HepG2 (cell line): Measurements from ENCODE around the gene ATG9A. TPM values are rescaled to one million over a fixed set of nuclear protein-coding genes. Genes with fewer than 3 reads are reported as not detected.

ENCODE experiments used
- CHD4 ChIP-seq: fragments of 200-600 bp; sonication (generic); IDR thresholded peaks from 2 replicates; pipeline ENCODE4 v1.7.0; 2017; ENCODE audit warnings: mild to moderate bottlenecking, low read length, borderline replicate concordance
- GABPA ChIP-seq, 2 experiments: IDR thresholded peaks; 2 replicates each; pipeline ENCODE4 v1.6.1; 2011 to 2016; ENCODE audit warnings: low read depth in 2 of 2, low read length in 1 of 2, missing biosample characterization in 1 of 2, missing genetic modification characterization in 1 of 2
- GABPB1 ChIP-seq: IDR thresholded peaks from 2 replicates; pipeline ENCODE4 v1.6.1; 2016; ENCODE audit warnings: mild to moderate bottlenecking, missing genetic modification reagents, moderate library complexity, missing compliant biosample characterization
- GRHL1 ChIP-seq: sonication (generic); formaldehyde crosslinking; conservative IDR thresholded peaks from 2 replicates; pipeline ENCODE4 v1.8.0; 2022; ENCODE audit warnings: missing genetic modification reagents
- KLF9 ChIP-seq: IDR thresholded peaks from 2 replicates; pipeline ENCODE4 v1.6.1; 2016; ENCODE audit warnings: low read depth
- NCOA5 ChIP-seq: sonication (generic); formaldehyde crosslinking; IDR thresholded peaks from 2 replicates; pipeline ENCODE4 v1.4.0; 2020; ENCODE audit warnings: missing genetic modification reagents
- PHF20 ChIP-seq: sonication (generic); formaldehyde crosslinking; IDR thresholded peaks from 2 replicates; pipeline ENCODE4 v1.5.0; 2020; ENCODE audit warnings: mild to moderate bottlenecking, missing genetic modification reagents
- PRMT3 ChIP-seq: sonication (generic); formaldehyde crosslinking; IDR thresholded peaks from 2 replicates; pipeline ENCODE4 v1.8.1; 2022; ENCODE audit warnings: low read depth, mild to moderate bottlenecking, moderate library complexity, missing genetic modification reagents, borderline replicate concordance
- RAD51 ChIP-seq: fragments of 450-650 bp; IDR thresholded peaks from 2 replicates; pipeline ENCODE4 v1.6.1; 2016; ENCODE audit warnings: borderline replicate concordance
- SRF ChIP-seq: IDR thresholded peaks from 2 replicates; pipeline ENCODE4 v1.6.1; 2011; ENCODE audit warnings: mild to moderate bottlenecking, low read depth, low read length, moderate library complexity
- TAF1 ChIP-seq: sonication (generic); formaldehyde crosslinking; IDR thresholded peaks from 2 replicates; pipeline ENCODE4 v1.4.0; 2020; ENCODE audit warnings: missing genetic modification reagents
- TBP ChIP-seq: sonication (generic); formaldehyde crosslinking; IDR thresholded peaks from 2 replicates; pipeline ENCODE4 v1.5.0; 2020; ENCODE audit warnings: missing genetic modification reagents
- XBP1 ChIP-seq: sonication (generic); formaldehyde crosslinking; IDR thresholded peaks from 2 replicates; pipeline ENCODE4 v1.5.0; 2020; ENCODE audit warnings: missing genetic modification reagents
- ZBTB7A ChIP-seq: sonication (generic); formaldehyde crosslinking; IDR thresholded peaks from 2 replicates; pipeline ENCODE4 v1.8.0; 2022; ENCODE audit warnings: mild to moderate bottlenecking, missing genetic modification reagents
- ZNF253 ChIP-seq: sonication (generic); formaldehyde crosslinking; IDR thresholded peaks from 2 replicates; pipeline ENCODE4 v1.8.0; 2022; ENCODE audit warnings: mild to moderate bottlenecking, missing genetic modification reagents, borderline replicate concordance
- ZNF770 ChIP-seq: sonication (generic); formaldehyde crosslinking; IDR thresholded peaks from 2 replicates; pipeline ENCODE4 v1.5.0; 2020; ENCODE audit warnings: mild to moderate bottlenecking, missing genetic modification reagents
- ZNF839 ChIP-seq: sonication (generic); formaldehyde crosslinking; IDR thresholded peaks from 2 replicates; pipeline ENCODE4 v1.4.0; 2020; ENCODE audit warnings: missing genetic modification reagents, mild to moderate bottlenecking, borderline replicate concordance
- polyA plus RNA-seq, 8 experiments: library from polyadenylated mRNA; depleted of rRNA in 3 of 8; stranded (reverse) in 7 of 8; unstranded in 1 of 8; fragments of >200 nt; fragmentation: Illumina TruSeq in 4 of 8; extraction: Trizol in 4 of 8; gene quantifications; 2 replicates each; pipeline versions ENCODE4 v1.2.1 to v1.2.3, GENCODE V29; 2011 to 2016; ENCODE audit warnings: low read depth in 4 of 8, missing spikeins in 1 of 8, mixed read lengths in 1 of 8; ENCODE audit not compliant: insufficient read depth in 1 of 8
- total RNA-seq, 5 experiments: library from RNA; depleted of rRNA; stranded (reverse); fragments of >200 nt; fragmentation: Illumina TruSeq; extraction: Trizol; gene quantifications; 2 replicates each; pipeline ENCODE4 v1.2.3, GENCODE V29; 2016; ENCODE audit warnings: low read depth in 1 of 5
- TF ChIP-seq, protein P1 (sequence below): sonication (generic); formaldehyde crosslinking; IDR thresholded peaks from 2 replicates; pipeline ENCODE4 v1.9.0; 2021; ENCODE audit warnings: missing genetic modification reagents, mild to moderate bottlenecking, borderline replicate concordance
- TF ChIP-seq, protein P2 (sequence below): sonication (generic); formaldehyde crosslinking; conservative IDR thresholded peaks from 2 replicates; pipeline ENCODE4 v1.4.0; 2020; ENCODE audit warnings: missing genetic modification reagents
- TF ChIP-seq, protein P3 (sequence below): sonication (generic); formaldehyde crosslinking; IDR thresholded peaks from 2 replicates; pipeline ENCODE4 v1.8.1; 2022; ENCODE audit warnings: mild to moderate bottlenecking, missing genetic modification reagents

The ATG9A gene
- total and polyA plus RNA-seq, 2 of the 13 experiments (the other 11 are each of a cell fraction or from before 2014, with no cell fraction given) = 35.0 to 131 TPM

DNA sequence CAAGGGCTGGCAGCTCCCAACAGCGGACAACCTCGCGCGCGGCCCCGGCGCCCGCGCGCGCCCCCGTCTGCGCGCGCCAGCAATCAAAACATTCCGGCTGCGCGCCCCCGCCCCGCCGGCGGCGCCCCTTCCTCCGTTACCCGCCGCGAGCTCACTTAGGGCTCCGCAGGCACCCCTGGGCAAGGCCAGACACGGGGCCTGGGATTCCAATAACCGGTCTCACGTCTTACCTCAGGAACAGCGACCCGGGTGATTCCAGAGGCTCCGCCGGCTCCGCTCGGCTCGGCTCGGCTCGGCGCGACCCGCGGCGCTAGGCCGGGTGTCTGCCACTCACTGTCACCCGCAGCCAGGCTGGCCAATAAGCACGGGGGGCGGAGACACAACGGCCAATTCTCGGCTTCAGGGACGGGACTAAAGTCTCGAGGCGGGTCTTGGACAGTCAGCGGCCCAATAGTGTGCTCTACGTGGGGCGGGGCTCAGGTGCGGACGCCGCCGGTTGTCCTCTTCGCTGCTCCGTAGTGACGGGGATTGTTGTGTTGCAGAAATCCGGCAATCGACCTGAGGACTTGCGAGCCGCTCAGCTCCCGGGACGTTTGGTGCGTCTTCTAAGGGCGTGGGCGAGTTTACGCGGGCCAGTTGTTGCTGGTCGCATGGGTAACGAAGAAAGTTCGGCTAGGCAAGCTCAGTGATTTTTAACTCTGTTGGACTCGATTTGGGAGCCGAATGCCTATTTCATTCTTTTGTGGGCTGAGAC lies at the start of gene ATG9A, which contains the start of gene ANKZF1 (continued):
- TF ChIP-seq, protein P1, sequence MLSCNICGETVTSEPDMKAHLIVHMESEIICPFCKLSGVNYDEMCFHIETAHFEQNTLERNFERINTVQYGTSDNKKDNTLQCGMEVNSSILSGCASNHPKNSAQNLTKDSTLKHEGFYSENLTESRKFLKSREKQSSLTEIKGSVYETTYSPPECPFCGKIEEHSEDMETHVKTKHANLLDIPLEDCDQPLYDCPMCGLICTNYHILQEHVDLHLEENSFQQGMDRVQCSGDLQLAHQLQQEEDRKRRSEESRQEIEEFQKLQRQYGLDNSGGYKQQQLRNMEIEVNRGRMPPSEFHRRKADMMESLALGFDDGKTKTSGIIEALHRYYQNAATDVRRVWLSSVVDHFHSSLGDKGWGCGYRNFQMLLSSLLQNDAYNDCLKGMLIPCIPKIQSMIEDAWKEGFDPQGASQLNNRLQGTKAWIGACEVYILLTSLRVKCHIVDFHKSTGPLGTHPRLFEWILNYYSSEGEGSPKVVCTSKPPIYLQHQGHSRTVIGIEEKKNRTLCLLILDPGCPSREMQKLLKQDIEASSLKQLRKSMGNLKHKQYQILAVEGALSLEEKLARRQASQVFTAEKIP (CRISPR knock-in tag) = no peak
- TF ChIP-seq RAD51 = no peak
- TF ChIP-seq NCOA5 (CRISPR knock-in tag) = no peak
- peak; percentile 40; the same call in 1 of the 2 replicates for TF ChIP-seq SRF
- no peak for TF ChIP-seq ZNF839 (CRISPR knock-in tag)
- no peak for TF ChIP-seq KLF9
- TF ChIP-seq GABPB1 (CRISPR knock-in tag) = peak; percentile 81
- TF ChIP-seq GABPA (IDR thresholded peaks at IDR 0.05; ENCODE audit: low read depth, low read length) = no peak; the same call in 1 of the 2 replicates
- peak; percentile 66; the same call in 1 of the 2 replicates for TF ChIP-seq GABPA (CRISPR knock-in tag; IDR thresholded peaks at IDR 0.05; ENCODE audit: low read depth)
- TF ChIP-seq, protein P2, sequence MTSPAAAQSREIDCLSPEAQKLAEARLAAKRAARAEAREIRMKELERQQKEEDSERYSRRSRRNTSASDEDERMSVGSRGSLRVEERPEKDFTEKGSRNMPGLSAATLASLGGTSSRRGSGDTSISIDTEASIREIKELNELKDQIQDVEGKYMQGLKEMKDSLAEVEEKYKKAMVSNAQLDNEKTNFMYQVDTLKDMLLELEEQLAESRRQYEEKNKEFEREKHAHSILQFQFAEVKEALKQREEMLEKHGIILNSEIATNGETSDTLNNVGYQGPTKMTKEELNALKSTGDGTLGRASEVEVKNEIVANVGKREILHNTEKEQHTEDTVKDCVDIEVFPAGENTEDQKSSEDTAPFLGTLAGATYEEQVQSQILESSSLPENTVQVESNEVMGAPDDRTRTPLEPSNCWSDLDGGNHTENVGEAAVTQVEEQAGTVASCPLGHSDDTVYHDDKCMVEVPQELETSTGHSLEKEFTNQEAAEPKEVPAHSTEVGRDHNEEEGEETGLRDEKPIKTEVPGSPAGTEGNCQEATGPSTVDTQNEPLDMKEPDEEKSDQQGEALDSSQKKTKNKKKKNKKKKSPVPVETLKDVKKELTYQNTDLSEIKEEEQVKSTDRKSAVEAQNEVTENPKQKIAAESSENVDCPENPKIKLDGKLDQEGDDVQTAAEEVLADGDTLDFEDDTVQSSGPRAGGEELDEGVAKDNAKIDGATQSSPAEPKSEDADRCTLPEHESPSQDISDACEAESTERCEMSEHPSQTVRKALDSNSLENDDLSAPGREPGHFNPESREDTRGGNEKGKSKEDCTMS (CRISPR knock-in tag) = no peak
- TF ChIP-seq PRMT3 (CRISPR knock-in tag) = no peak
- no peak for TF ChIP-seq ZBTB7A (CRISPR knock-in tag)
- TF ChIP-seq PHF20 (CRISPR knock-in tag) = peak; percentile 73
- 0 out of 2 replicates have a peak, but pooled peaks have one; percentile 51 for TF ChIP-seq ZNF253 (CRISPR knock-in tag)
- no peak for TF ChIP-seq XBP1 (CRISPR knock-in tag)
- TF ChIP-seq ZNF770 = no peak; the same call in 1 of the 2 replicates
- TF ChIP-seq GRHL1 = no peak
- no peak; the same call in 1 of the 2 replicates for TF ChIP-seq TBP
- TF ChIP-seq, protein P3, sequence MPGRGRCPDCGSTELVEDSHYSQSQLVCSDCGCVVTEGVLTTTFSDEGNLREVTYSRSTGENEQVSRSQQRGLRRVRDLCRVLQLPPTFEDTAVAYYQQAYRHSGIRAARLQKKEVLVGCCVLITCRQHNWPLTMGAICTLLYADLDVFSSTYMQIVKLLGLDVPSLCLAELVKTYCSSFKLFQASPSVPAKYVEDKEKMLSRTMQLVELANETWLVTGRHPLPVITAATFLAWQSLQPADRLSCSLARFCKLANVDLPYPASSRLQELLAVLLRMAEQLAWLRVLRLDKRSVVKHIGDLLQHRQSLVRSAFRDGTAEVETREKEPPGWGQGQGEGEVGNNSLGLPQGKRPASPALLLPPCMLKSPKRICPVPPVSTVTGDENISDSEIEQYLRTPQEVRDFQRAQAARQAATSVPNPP = peak; percentile 70; the same call in 1 of the 2 replicates
- no peak for TF ChIP-seq CHD4
- TF ChIP-seq TAF1 (CRISPR knock-in tag) = peak; percentile 91
